Measurements from ENCODE around the gene XPC. TPM values are rescaled to one million over a fixed set of nuclear protein-coding genes. Genes with fewer than 3 reads are reported as not detected.
A peak's percentile ranks its signal among the peaks of the same experiment; 100 is the strongest.

XPC gene
- total RNA-seq, 6 experiments from 2014 or later, result 14.4 to 23.1 (median 20.0) TPM

DNA sequence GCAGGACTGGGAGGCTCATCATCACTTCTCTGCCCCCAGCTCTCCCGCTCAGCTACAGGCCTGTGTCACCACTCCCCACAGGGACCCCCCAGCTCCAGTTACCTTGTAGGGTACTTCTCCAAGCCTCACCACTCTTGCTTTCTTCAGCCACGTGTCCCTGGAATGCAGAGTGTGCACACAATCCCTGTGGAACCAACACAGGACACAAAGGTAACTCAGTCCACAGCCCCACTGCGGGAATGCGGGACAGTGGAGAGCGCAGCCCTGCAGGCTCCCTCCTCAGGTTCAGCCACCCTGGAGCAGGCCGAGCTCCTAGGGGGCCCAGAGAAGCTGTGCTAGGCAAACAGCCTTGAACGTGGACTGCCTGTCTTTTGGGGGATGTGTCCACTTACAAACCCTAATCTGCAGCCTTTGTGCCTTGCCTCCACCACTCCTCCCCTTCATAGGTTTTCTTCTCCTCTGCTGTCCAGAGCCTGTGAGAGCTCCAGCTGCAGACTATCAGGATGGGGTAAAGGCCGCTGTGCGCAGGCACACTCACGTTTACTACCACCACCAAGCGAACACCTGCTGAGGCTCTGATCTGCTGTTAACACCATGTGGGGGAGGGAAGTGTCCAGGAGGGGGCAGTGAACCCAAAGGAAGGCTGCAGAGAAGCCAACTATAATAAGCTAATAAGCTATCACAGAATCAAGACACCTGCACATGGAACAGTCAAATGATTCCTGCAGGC lies 26.0 kb downstream of the XPC start:
- no peaks in the 10 kb centered on the region for H3K9me3 ChIP-seq
- no peaks in the 10 kb centered on the region for H3K4me1 ChIP-seq
- 91% methylated on average over 6 of the region's 11 CpGs for WGBS (ENCODE audit: insufficient coverage, low coverage, low lambda C conversion rate, missing lambda C conversion rate)
- ATAC-seq, result no peak
- H3K36me3 ChIP-seq, result peaks cover 0 to 53% (median 23%) of the 10 kb centered on the region in 4 donors
- peak in 1 of 4 donors; percentile 11 for TF ChIP-seq CTCF (IDR thresholded peaks at IDR 0.05)
- TF ChIP-seq POLR2A (IDR thresholded peaks at IDR 0.05), result no peak
- intact Hi-C loops (cut with DNase I), result no loop called here
- no peak for DNase-seq
- no peak overlapping the region for H3K4me3 ChIP-seq
- no peaks in the 10 kb centered on the region for H3K27me3 ChIP-seq
- H3K27ac ChIP-seq, result no peak overlapping the region

GRCh38 chr3:14151471-14152083 lies 26.8 kb downstream of the XPC start:
- H3K9me3 ChIP-seq, result no peaks in the 10 kb centered on the region
- peaks cover 0 to 53% (median 23%) of the 10 kb centered on the region in 4 donors for H3K36me3 ChIP-seq
- TF ChIP-seq CTCF (IDR thresholded peaks at IDR 0.05) (no peak), POLR2A (IDR thresholded peaks at IDR 0.05) (no peak)
- no peak overlapping the region for H3K27ac ChIP-seq
- ATAC-seq, result no peak
- H3K27me3 ChIP-seq, result no peaks in the 10 kb centered on the region
- intact Hi-C loops (cut with DNase I), result no loop called here
- no peak overlapping the region for H3K4me3 ChIP-seq
- no peaks in the 10 kb centered on the region for H3K4me1 ChIP-seq
- 100% methylated on average over 3 of the region's 12 CpGs for WGBS (ENCODE audit: insufficient coverage, low coverage, low lambda C conversion rate, missing lambda C conversion rate)
- no peak for DNase-seq

DNA sequence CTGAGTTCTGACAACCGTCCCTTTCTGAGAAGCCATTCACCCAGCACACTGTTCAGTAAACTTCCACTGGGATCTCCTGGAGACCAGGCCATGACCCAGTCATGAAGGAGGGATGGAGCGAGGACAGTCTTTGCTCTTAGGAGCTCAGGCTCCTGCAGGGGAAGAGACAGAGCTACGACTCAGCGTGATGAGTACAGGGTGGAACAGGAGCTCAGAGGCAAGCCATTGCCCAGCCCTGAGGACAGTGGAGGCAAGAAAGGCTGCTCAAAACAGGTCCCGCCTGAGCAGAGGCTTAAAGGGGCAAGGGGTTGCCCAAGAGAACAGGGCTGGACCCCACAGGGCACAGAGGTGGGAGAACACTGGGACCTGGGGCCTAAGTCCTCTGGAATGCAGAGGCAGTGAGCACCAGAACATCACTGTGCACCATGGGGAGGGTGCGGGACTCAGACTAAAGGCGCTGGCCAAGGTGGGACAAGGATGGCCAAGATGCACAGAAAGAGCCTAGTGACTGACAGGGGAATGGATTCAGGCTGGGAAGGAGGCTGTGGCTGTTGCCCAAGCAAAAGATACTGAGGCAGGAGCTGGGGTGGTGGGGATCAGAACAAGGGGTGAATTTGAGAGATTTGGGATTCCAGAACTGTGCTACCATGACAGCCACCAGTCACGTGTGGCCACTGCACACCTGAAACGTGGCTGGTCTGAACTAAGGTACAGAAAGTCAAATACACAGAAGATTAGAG lies 27.7 kb downstream of the XPC start:
- ATAC-seq (no peak), DNase-seq (no peak)
- TF ChIP-seq CTCF (IDR thresholded peaks at IDR 0.05) (no peak), POLR2A (IDR thresholded peaks at IDR 0.05) (no peak)
- intact Hi-C loops (cut with DNase I), result no loop called here
- H3K27me3 ChIP-seq, result no peaks in the 10 kb centered on the region
- H3K4me1 ChIP-seq, result no peaks in the 10 kb centered on the region
- no peaks in the 10 kb centered on the region for H3K9me3 ChIP-seq
- H3K36me3 ChIP-seq, result peaks cover 0 to 53% (median 19%) of the 10 kb centered on the region in 4 donors
- H3K27ac ChIP-seq, result no peak overlapping the region
- 89% methylated on average over 6 of the region's 9 CpGs for WGBS (ENCODE audit: insufficient coverage, low coverage, low lambda C conversion rate, missing lambda C conversion rate)
- H3K4me3 ChIP-seq, result no peak overlapping the region

DNA sequence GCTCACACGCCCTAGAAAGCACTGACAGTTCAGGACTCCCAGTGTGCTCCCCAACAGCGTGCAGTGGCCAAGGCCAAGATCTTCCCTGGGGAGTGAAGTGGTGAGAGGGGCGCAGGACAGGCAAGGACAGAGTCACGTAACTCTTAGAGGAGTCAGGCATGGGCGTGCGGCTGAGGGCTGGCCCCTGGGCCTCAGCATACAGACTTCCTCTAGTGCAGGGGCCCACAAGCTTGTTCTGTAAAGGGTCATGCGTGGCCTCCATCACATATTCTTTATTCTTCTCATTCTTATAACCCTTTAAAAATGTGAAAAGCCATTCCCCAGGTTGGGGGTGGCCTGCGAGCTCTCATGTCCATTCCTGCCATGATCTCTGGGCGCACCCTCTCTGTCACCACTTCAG lies 28.3 kb downstream of the XPC start:
- TF ChIP-seq POLR2A (IDR thresholded peaks at IDR 0.05) (no peak), CTCF (IDR thresholded peaks at IDR 0.05) (no peak)
- intact Hi-C loops (cut with DNase I), result no loop called here
- H3K4me3 ChIP-seq, result no peak overlapping the region
- H3K27ac ChIP-seq, result no peak overlapping the region
- no peaks in the 10 kb centered on the region for H3K9me3 ChIP-seq
- WGBS (ENCODE audit: insufficient coverage, low coverage, low lambda C conversion rate, missing lambda C conversion rate), result 100% methylated on average over 2 of the region's 9 CpGs
- peaks cover 0 to 1% (median 0%) of the 10 kb centered on the region in 4 donors for H3K4me1 ChIP-seq
- no peak for ATAC-seq
- DNase-seq, result no peak
- H3K27me3 ChIP-seq, result no peaks in the 10 kb centered on the region
- peaks cover 0 to 51% (median 17%) of the 10 kb centered on the region in 4 donors for H3K36me3 ChIP-seq

All from right lobe of liver (tissue), 6 donors.